Measurements from ENCODE around the gene TDRD12.

DNA sequence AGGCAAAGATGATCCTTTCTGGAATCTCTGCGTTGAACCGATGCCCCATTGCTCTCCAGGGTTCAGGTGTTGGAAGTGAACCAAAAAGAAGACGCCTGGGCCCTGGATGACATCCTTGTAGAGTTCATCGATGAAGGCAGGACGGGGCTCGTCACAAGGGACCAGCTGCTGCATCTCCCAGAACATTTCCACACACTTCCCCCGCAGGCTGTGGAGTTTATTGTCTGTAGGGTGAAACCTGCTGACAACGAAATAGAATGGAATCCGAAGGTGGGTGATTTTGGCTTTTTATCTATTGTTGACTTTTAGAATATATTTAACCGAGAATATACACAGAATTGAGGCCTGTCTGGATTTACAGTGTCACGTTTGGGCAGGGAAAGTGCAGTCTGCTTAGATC is 91.6 kb downstream of the TDRD12 start:
- TF ChIP-seq, protein P1, sequence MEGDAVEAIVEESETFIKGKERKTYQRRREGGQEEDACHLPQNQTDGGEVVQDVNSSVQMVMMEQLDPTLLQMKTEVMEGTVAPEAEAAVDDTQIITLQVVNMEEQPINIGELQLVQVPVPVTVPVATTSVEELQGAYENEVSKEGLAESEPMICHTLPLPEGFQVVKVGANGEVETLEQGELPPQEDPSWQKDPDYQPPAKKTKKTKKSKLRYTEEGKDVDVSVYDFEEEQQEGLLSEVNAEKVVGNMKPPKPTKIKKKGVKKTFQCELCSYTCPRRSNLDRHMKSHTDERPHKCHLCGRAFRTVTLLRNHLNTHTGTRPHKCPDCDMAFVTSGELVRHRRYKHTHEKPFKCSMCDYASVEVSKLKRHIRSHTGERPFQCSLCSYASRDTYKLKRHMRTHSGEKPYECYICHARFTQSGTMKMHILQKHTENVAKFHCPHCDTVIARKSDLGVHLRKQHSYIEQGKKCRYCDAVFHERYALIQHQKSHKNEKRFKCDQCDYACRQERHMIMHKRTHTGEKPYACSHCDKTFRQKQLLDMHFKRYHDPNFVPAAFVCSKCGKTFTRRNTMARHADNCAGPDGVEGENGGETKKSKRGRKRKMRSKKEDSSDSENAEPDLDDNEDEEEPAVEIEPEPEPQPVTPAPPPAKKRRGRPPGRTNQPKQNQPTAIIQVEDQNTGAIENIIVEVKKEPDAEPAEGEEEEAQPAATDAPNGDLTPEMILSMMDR (IDR thresholded peaks at IDR 0.05; ENCODE audit: insufficient read depth, low read length, poor library complexity, severe bottlenecking): no peak
- no peak for TF ChIP-seq EZH2phosphoT487 (conservative IDR thresholded peaks at IDR 0.05; ENCODE audit: low read length)

All from SU-DHL-6 (cell line).